Keratinocyte (primary cell): ENCODE results near the gene RRAS. TPM values are rescaled to one million over a fixed set of nuclear protein-coding genes. Genes with fewer than 3 reads are reported as not detected.

Experiments
- DNase-seq: peaks from one replicate; pipeline ENCODE4 v3.0.0-alpha.2; 2011; ENCODE audit warnings: low read depth, missing footprints, low spot score
- FAIRE-seq: peaks from 2 replicates; lab custom pipeline; 2011; peaks lifted over from hg19 to GRCh38; lab: Jason Lieb, UNC
- H2AFZ ChIP-seq: 2 replicates; pipeline ENCODE4 v1.6.0; 2012; ENCODE audit warnings: low read length, control low read depth, inconsistent platforms; ENCODE audit not compliant: control insufficient read depth
- H3K27ac ChIP-seq: 2 replicates; pipeline ENCODE4 v1.5.1; 2011; ENCODE audit warnings: low read length; ENCODE audit not compliant: control insufficient read depth, insufficient read depth
- H3K27me3 ChIP-seq: 3 replicates; pipeline ENCODE4 v1.6.0; 2011; ENCODE audit warnings: low read length; ENCODE audit not compliant: control insufficient read depth, insufficient read depth; ENCODE audit errors: extremely low read depth
- H3K36me3 ChIP-seq, 2 experiments: 2 replicates in 1 of 2; 3 replicates in 1 of 2; pipeline ENCODE4 v1.5.1; 2011; ENCODE audit warnings: low read length in 2 of 2, mild to moderate bottlenecking in 1 of 2; ENCODE audit not compliant: control insufficient read depth in 2 of 2, insufficient read depth in 2 of 2; ENCODE audit errors: extremely low read depth in 1 of 2
- H3K4me1 ChIP-seq: 3 replicates; pipeline ENCODE4 v1.5.1; 2011; ENCODE audit warnings: low read length; ENCODE audit not compliant: control insufficient read depth, insufficient read depth; ENCODE audit errors: extremely low read depth
- H3K4me2 ChIP-seq: 3 replicates; pipeline ENCODE4 v1.6.0; 2011; ENCODE audit warnings: low read depth, low read length; ENCODE audit not compliant: control insufficient read depth, insufficient read depth; ENCODE audit errors: extremely low read depth
- H3K4me3 ChIP-seq, 3 experiments: fragments of 200-600 bp in 1 of 3; sonication (generic) in 1 of 3; 2 replicates in 2 of 3; 3 replicates in 1 of 3; pipeline ENCODE4 v1.5.1; 2011 to 2016; ENCODE audit warnings: low read length in 3 of 3, mild to moderate bottlenecking in 3 of 3, control low read depth in 2 of 3, inconsistent platforms in 1 of 3, low read depth in 1 of 3, mixed read lengths in 1 of 3, mixed run types in 1 of 3, moderate library complexity in 1 of 3; ENCODE audit not compliant: control insufficient read depth in 2 of 3, insufficient read depth in 2 of 3; ENCODE audit errors: extremely low read depth in 1 of 3
- H3K79me2 ChIP-seq: 2 replicates; pipeline ENCODE4 v1.6.0; 2012; ENCODE audit warnings: low read length; ENCODE audit not compliant: control insufficient read depth, insufficient read depth
- H3K9ac ChIP-seq: 3 replicates; pipeline ENCODE4 v1.6.0; 2011; ENCODE audit warnings: low read length; ENCODE audit not compliant: control insufficient read depth, insufficient read depth; ENCODE audit errors: extremely low read depth
- H3K9me1 ChIP-seq: 3 replicates; pipeline ENCODE4 v1.6.0; 2011; ENCODE audit warnings: low read length; ENCODE audit not compliant: control insufficient read depth, insufficient read depth; ENCODE audit errors: extremely low read depth
- H3K9me3 ChIP-seq: 2 replicates; pipeline ENCODE4 v1.5.1; 2012; ENCODE audit warnings: low read depth, low read length; ENCODE audit not compliant: control insufficient read depth
- H4K20me1 ChIP-seq: 3 replicates; pipeline ENCODE4 v1.6.0; 2011; ENCODE audit warnings: low read length; ENCODE audit not compliant: control insufficient read depth, insufficient read depth; ENCODE audit errors: extremely low read depth
- CTCF ChIP-seq, 3 experiments: IDR thresholded peaks in 1 of 3; conservative IDR thresholded peaks in 1 of 3; optimal IDR thresholded peaks in 1 of 3; 2 replicates in 2 of 3; 3 replicates in 1 of 3; pipeline versions ENCODE3 to v1.5.1; 2011; ENCODE audit warnings: low read length in 3 of 3, mild to moderate bottlenecking in 3 of 3, moderate library complexity in 2 of 3, control low read depth in 1 of 3, inconsistent platforms in 1 of 3; ENCODE audit not compliant: insufficient read depth in 2 of 3; ENCODE audit errors: extremely low read depth in 1 of 3
- EZH2 ChIP-seq: IDR thresholded peaks from one replicate; pipeline ENCODE4 v1.6.1; 2012; ENCODE audit warnings: inconsistent platforms, mild to moderate bottlenecking, low read length, moderate library complexity
- dilution Hi-C: fragments of 300-500 bp; cut with MboI; formaldehyde crosslinking; loops from one replicate; pipeline ENCODE4 v1.7.0; 2020; ENCODE audit warnings: low sequenced_read_pairs; ENCODE audit not compliant: extremely low pct_ligation_motif_present
- polyA plus RNA-seq, 5 experiments: library from polyadenylated mRNA; depleted of rRNA in 3 of 5; stranded (reverse) in 3 of 5; stranded (forward) in 1 of 5; unstranded in 1 of 5; fragments of >200 nt; gene quantifications; 1 replicate in 1 of 5; 2 replicates in 3 of 5; 3 replicates in 1 of 5; pipeline versions ENCODE4 v1.2.1 to v1.2.3, GENCODE V29; 2011 to 2012; ENCODE audit warnings: missing spikeins in 2 of 5, low read depth in 1 of 5, low replicate concordance in 1 of 5

RRAS gene
- polyA plus RNA-seq, 1 donor (not counting 4 experiments of a cell fraction or from before 2014, with no cell fraction given) = 98.1 TPM

- Histone ChIP-seq H3K4me1 (peaks cover 3% of the 10 kb centered on the region), H3K36me3 (peaks cover 0 to 7% of the 10 kb centered on the region in 2 experiments), H3K9me3 (no peaks in the 10 kb centered on the region), H3K79me2 (no peaks in the 10 kb centered on the region), H3K9me1 (no peaks in the 10 kb centered on the region), H3K9ac (no peak overlapping the region), H3K27me3 (no peaks in the 10 kb centered on the region), H3K27ac (no peak overlapping the region), H4K20me1 (no peaks in the 10 kb centered on the region), H3K4me2 (no peak overlapping the region), H3K4me3 (no peak overlapping the region), H2AFZ (no peak overlapping the region)
- FAIRE-seq (no peak), DNase-seq (no peak)
- dilution Hi-C loops = no loop called here
- no peak for TF ChIP-seq CTCF (optimal IDR thresholded peaks at IDR 0.05 in 1 of 3, IDR thresholded peaks at IDR 0.05 in 1 of 3, conservative IDR thresholded peaks at IDR 0.05 in 1 of 3; ENCODE audit: extremely low read depth in 1 of 3, insufficient read depth in 2 of 3, low read length in 3 of 3)
- TF ChIP-seq EZH2 = no peak
Observed at GRCh38 chr19:49629659-49630058, 10.3 kb downstream of the RRAS start.

GRCh38 chr19:49626226-49626625 is 13.7 kb downstream of the RRAS start:
- peaks cover 4 to 12% of the 10 kb centered on the region in 2 experiments for H3K36me3 ChIP-seq
- dilution Hi-C loops = no loop called here

More at GRCh38 chr19:49626226-49626625, 13.7 kb downstream of the RRAS start:
- Histone ChIP-seq H3K27me3 (no peaks in the 10 kb centered on the region), H3K79me2 (no peaks in the 10 kb centered on the region), H3K27ac (no peak overlapping the region), H3K9me1 (no peaks in the 10 kb centered on the region), H2AFZ (no peak overlapping the region), H3K4me3 (no peak overlapping the region), H3K9ac (no peak overlapping the region), H4K20me1 (no peaks in the 10 kb centered on the region), H3K4me2 (no peak overlapping the region), H3K4me1 (peaks cover 3% of the 10 kb centered on the region), H3K9me3 (no peaks in the 10 kb centered on the region)
- no peak for FAIRE-seq
- DNase-seq = no peak
- TF ChIP-seq EZH2 (no peak), CTCF (optimal IDR thresholded peaks at IDR 0.05 in 1 of 3, IDR thresholded peaks at IDR 0.05 in 1 of 3, conservative IDR thresholded peaks at IDR 0.05 in 1 of 3; ENCODE audit: extremely low read depth in 1 of 3, insufficient read depth in 2 of 3, low read length in 3 of 3) (no peak)
